HEK293 (cell line): ENCODE measurements around the gene BPI.

Source experiments
- TRIM28 ChIP-seq: IDR thresholded peaks from 2 replicates; pipeline ENCODE4 v1.6.1; 2011; ENCODE audit warnings: low read length, control low read depth, borderline replicate concordance
- ZNF302 ChIP-seq: fragments of 450-650 bp; formaldehyde crosslinking; IDR thresholded peaks from 2 replicates; pipeline ENCODE4 v1.5.1; 2016; ENCODE audit warnings: missing biosample characterization, missing genetic modification characterization, low read depth
- ZNF354C ChIP-seq: fragments of 450-650 bp; formaldehyde crosslinking; IDR thresholded peaks from 2 replicates; pipeline ENCODE4 v1.5.1; 2016; ENCODE audit warnings: missing biosample characterization, missing genetic modification characterization, low read depth, borderline replicate concordance
- TF ChIP-seq, protein P1 (sequence below): fragments of 450-650 bp; formaldehyde crosslinking; IDR thresholded peaks from 2 replicates; pipeline ENCODE4 v1.5.1; 2016; ENCODE audit warnings: missing biosample characterization, missing genetic modification characterization, low read depth

DNA sequence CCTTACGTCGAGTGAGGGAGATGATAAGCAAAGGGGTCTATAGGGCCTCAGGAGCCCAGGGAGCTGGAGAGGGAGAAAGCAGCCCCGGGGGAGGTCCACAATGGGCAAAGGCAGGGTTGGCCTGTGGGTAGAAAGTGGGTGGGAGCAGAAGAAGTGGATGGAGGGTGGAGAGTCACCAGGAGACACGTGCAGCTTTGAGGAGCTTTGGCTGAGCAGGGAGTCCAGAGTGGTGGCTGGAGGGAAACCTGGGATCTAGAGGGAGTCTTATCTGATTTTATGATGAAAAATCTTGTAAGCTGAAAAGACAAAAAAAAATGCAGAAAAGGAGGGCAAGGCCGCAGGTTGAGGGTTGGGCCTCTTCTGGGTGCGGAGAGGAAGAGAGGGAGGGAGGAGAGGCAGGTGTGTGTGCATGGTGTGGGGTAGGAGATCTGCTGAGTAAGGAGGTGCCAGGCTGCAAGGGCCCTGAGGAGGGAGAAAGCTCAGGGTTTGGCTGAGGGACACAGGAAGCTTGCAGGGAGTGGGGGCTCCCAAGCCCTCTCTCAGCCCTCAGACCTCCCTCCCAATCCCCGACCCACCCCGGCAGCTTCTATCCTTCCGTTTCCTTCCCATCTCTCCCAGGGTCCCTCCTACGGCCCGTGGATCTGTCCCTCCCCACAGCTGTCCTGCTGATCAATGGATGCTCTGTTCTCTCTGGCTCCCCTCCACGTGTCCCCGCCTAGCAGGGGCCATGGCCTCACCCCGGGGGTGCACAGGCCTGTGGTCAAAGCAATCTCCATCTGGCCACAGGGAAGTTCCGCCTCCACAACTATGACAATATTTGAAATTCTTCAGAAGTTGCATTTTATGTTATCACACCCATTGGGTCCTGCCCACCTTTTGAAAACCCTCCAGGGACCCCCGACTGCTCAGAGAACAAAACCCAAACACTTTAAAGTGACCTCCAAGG lies 17.1 kb upstream of the BPI start:
- no peak for TF ChIP-seq ZNF302 (tag by site-specific recombination)
- TF ChIP-seq, protein P1, sequence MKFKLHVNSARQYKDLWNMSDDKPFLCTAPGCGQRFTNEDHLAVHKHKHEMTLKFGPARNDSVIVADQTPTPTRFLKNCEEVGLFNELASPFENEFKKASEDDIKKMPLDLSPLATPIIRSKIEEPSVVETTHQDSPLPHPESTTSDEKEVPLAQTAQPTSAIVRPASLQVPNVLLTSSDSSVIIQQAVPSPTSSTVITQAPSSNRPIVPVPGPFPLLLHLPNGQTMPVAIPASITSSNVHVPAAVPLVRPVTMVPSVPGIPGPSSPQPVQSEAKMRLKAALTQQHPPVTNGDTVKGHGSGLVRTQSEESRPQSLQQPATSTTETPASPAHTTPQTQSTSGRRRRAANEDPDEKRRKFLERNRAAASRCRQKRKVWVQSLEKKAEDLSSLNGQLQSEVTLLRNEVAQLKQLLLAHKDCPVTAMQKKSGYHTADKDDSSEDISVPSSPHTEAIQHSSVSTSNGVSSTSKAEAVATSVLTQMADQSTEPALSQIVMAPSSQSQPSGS (tag by site-specific recombination), result no peak
- no peak for TF ChIP-seq ZNF354C (tag by site-specific recombination)
- TF ChIP-seq TRIM28, result no peak
